HepG2 (cell line): ENCODE measurements around the gene CRNN. TPM values are rescaled to one million over a fixed set of nuclear protein-coding genes. Genes with fewer than 3 reads are reported as not detected.
A peak's percentile ranks its signal among the peaks of the same experiment; 100 is the strongest.

Source experiments
- ATAC-seq: fragments of 200-7000 bp; cut with Tn5 transposase; 3 replicates; pipeline ENCODE4 v1.9.1; 2020; ENCODE audit warnings: mild to moderate bottlenecking, moderate library complexity
- BruUV-seq: library from RNA; stranded (reverse); fragments of 400-500 nt; replicated peaks from 2 replicates; lab custom pipeline; 2021; lab: Mats Ljungman, UMichigan
- CTCF ChIA-PET: fragments of 300-600 bp; formaldehyde crosslinking; extraction: SDS; loops from one replicate; lab custom pipeline; 2021; ENCODE audit warnings: low total read pairs, inconsistent platforms, low intra/inter-chr PET ratio; lab: Yijun Ruan, JAX
- POLR2A ChIA-PET: fragments of 350-600 bp; sonication (Branson Sonifier 250); formaldehyde crosslinking; loops from one replicate; lab custom pipeline; 2020; ENCODE audit warnings: antibody characterized with exemption, inconsistent platforms; lab: Yijun Ruan, JAX
- DNase-seq: peaks from one replicate; pipeline ENCODE4 v3.0.0-alpha.2; 2015; ENCODE audit warnings: low spot score
- FAIRE-seq: peaks from 3 replicates; lab custom pipeline; 2011; peaks lifted over from hg19 to GRCh38; lab: Jason Lieb, UNC
- H2AFZ ChIP-seq: one replicate; pipeline ENCODE4 v1.6.1; 2011; ENCODE audit warnings: low read length, inconsistent platforms
- H3K27ac ChIP-seq: fragments of 300-600 bp; 3 replicates; pipeline ENCODE4 v1.8.0; 2011; ENCODE audit warnings: mixed run types, mild to moderate bottlenecking, mixed read lengths, low read length, inconsistent platforms; ENCODE audit not compliant: insufficient read depth; ENCODE audit errors: extremely low read length
- H3K27me3 ChIP-seq, 2 experiments: fragments of 200-600 bp in 1 of 2; 2 replicates in 1 of 2; 3 replicates in 1 of 2; pipeline versions ENCODE4 v1.6.0 to v1.8.0; 2011; ENCODE audit warnings: low read length in 2 of 2, mild to moderate bottlenecking in 2 of 2, moderate library complexity in 2 of 2, inconsistent platforms in 1 of 2; ENCODE audit not compliant: insufficient read depth in 2 of 2, control insufficient read depth in 1 of 2
- H3K36me3 ChIP-seq, 2 experiments: fragments of 200-600 bp in 1 of 2; replicated peaks in 1 of 2; 2 replicates in 1 of 2; 3 replicates in 1 of 2; pipeline versions ENCODE4 v1.5.1 to v1.8.0; 2011; ENCODE audit warnings: low read length in 2 of 2, inconsistent platforms in 1 of 2; ENCODE audit not compliant: insufficient read depth in 2 of 2, control insufficient read depth in 1 of 2
- H3K4me1 ChIP-seq: 2 replicates; pipeline ENCODE4 v1.5.1; 2012; ENCODE audit warnings: low read length, inconsistent platforms; ENCODE audit not compliant: insufficient read depth
- H3K4me2 ChIP-seq: 2 replicates; pipeline ENCODE4 v1.6.0; 2011; ENCODE audit warnings: low read depth, low read length, inconsistent platforms
- H3K4me3 ChIP-seq, 3 experiments: fragments of 200-600 bp in 1 of 3; sonication (generic), shearing (Covaris generic) in 1 of 3; replicated peaks in 1 of 3; 2 replicates each; pipeline ENCODE4 v1.5.1; 2011 to 2016; ENCODE audit warnings: low read length in 3 of 3, inconsistent platforms in 2 of 3, low read depth in 2 of 3, mild to moderate bottlenecking in 2 of 3, control low read depth in 1 of 3, mixed read lengths in 1 of 3; ENCODE audit not compliant: insufficient read depth in 1 of 3
- H3K79me2 ChIP-seq: one replicate; pipeline ENCODE4 v1.6.1; 2011; ENCODE audit warnings: low read length, inconsistent platforms; ENCODE audit not compliant: insufficient read depth
- H3K9ac ChIP-seq: 2 replicates; pipeline ENCODE4 v1.6.0; 2011; ENCODE audit warnings: mild to moderate bottlenecking, low read depth, low read length, inconsistent platforms; ENCODE audit not compliant: insufficient read depth
- H3K9me3 ChIP-seq: 2 replicates; pipeline ENCODE4 v1.5.1; 2012; ENCODE audit warnings: mild to moderate bottlenecking, low read length
- H4K20me1 ChIP-seq: 2 replicates; pipeline ENCODE4 v1.6.0; 2011; ENCODE audit warnings: inconsistent platforms, mild to moderate bottlenecking, low read length, moderate library complexity; ENCODE audit not compliant: insufficient read depth
- CEBPB ChIP-seq: IDR thresholded peaks from 2 replicates; pipeline ENCODE4 v1.6.1; 2011; ENCODE audit warnings: low read depth, low read length, improper control_type of control experiment, borderline replicate concordance
- CREBL2 ChIP-seq: sonication (generic); formaldehyde crosslinking; IDR thresholded peaks from 2 replicates; pipeline ENCODE4 v1.8.1; 2023; ENCODE audit warnings: missing genetic modification reagents, mild to moderate bottlenecking, borderline replicate concordance
- REST ChIP-seq, 2 experiments: IDR thresholded peaks; 2 replicates each; pipeline ENCODE4 v1.6.1; 2011 to 2012; ENCODE audit warnings: low read length in 2 of 2, borderline replicate concordance in 1 of 2, low read depth in 1 of 2, mild to moderate bottlenecking in 1 of 2, moderate library complexity in 1 of 2
- THAP9 ChIP-seq: sonication (generic); formaldehyde crosslinking; IDR thresholded peaks from 2 replicates; pipeline ENCODE4; 2020; ENCODE audit warnings: missing genetic modification reagents, mild to moderate bottlenecking, borderline replicate concordance
- WGBS: methylation state at CpG from one replicate; pipeline ENCODE4 v1.1.6; 2017; ENCODE audit warnings: low lambda C conversion rate; 5-methylcytosine and 5-hydroxymethylcytosine counted together
- in situ Hi-C: cut with HindIII; loops from 2 replicates; pipeline ENCODE4 v1.10.0; 2017; ENCODE audit warnings: low pct_unique_long_range_greater_than_20kb; ENCODE audit not compliant: extremely low pct_ligation_motif_present
- intact Hi-C: fragments of 100-400 bp; cut with micrococcal nuclease; formaldehyde crosslinking; loops from one replicate; pipeline ENCODE4 v1.10.0; 2022; ENCODE audit not compliant: unreplicated experiment
- polyA plus RNA-seq, 8 experiments: library from polyadenylated mRNA; depleted of rRNA in 3 of 8; stranded (reverse) in 7 of 8; unstranded in 1 of 8; fragments of >200 nt; fragmentation: Illumina TruSeq in 4 of 8; extraction: Trizol in 4 of 8; gene quantifications; 2 replicates each; pipeline versions ENCODE4 v1.2.1 to v1.2.3, GENCODE V29; 2011 to 2016; ENCODE audit warnings: low read depth in 4 of 8, missing spikeins in 1 of 8, mixed read lengths in 1 of 8; ENCODE audit not compliant: insufficient read depth in 1 of 8
- total RNA-seq, 5 experiments: library from RNA; depleted of rRNA; stranded (reverse); fragments of >200 nt; fragmentation: Illumina TruSeq; extraction: Trizol; gene quantifications; 2 replicates each; pipeline ENCODE4 v1.2.3, GENCODE V29; 2016; ENCODE audit warnings: low read depth in 1 of 5

CRNN gene
- total and polyA plus RNA-seq, 2 of the 13 experiments (the other 11 are each of a cell fraction or from before 2014, with no cell fraction given): not detected

GRCh38 chr1:152392909-152393308, 21.2 kb downstream of the CRNN start (continued):
- no peak for TF ChIP-seq REST (IDR thresholded peaks at IDR 0.05; ENCODE audit: borderline replicate concordance in 1 of 2, low read depth in 1 of 2, low read length in 2 of 2)
- no peak for TF ChIP-seq CREBL2 (CRISPR knock-in tag)

GRCh38 chr1:152388889-152389288, 25.2 kb downstream of the CRNN start:
- Histone ChIP-seq H3K9ac (no peak overlapping the region), H2AFZ (no peak overlapping the region), H4K20me1 (no peaks in the 10 kb centered on the region), H3K27ac (no peak overlapping the region), H3K9me3 (no peaks in the 10 kb centered on the region), H3K36me3 (no peaks in the 10 kb centered on the region), H3K4me1 (no peaks in the 10 kb centered on the region), H3K79me2 (no peaks in the 10 kb centered on the region), H3K4me2 (no peak overlapping the region), H3K4me3 (no peak overlapping the region), H3K27me3 (peaks cover 0 to 1% of the 10 kb centered on the region in 2 experiments; a peak in 2 of 5 replicates)
- no TSS peak for BruUV-seq
- ATAC-seq: no peak
- intact Hi-C loops: no loop called here
- TF ChIP-seq THAP9 (CRISPR knock-in tag): no peak
- TF ChIP-seq CEBPB: peak; percentile 71
- POLR2A ChIA-PET: no interaction called here
- in situ Hi-C loops: no loop called here
- no peak for DNase-seq
- CTCF ChIA-PET: no interaction called here
- WGBS: 5% methylated on average over 4 of the region's 4 CpGs
- no peak for FAIRE-seq
